GM18870 (cell line): ENCODE measurements around the gene FADS1.

Experiments used
- ATAC-seq: cut with Tn5 transposase; IDR thresholded peaks from one replicate; pipeline ENCODE4 v1.9.1; 2021; ENCODE audit warnings: moderate library complexity; ENCODE audit not compliant: unreplicated experiment

Gene FADS1

GRCh38 chr11:61797263-61797944 is 19.4 kb downstream of the FADS1 start:
- no peak for ATAC-seq

- no peak for ATAC-seq
These were observed 20.8 kb downstream of the FADS1 start for GRCh38 chr11:61795876-61796526.

- ATAC-seq: no peak
These were observed 21.3 kb downstream of the FADS1 start for GRCh38 chr11:61795459-61795858.

GRCh38 chr11:61794579-61794978 is 22.2 kb downstream of the FADS1 start:
- no peak for ATAC-seq

GRCh38 chr11:61793829-61794204 is 23.0 kb downstream of the FADS1 start:
- no peak for ATAC-seq

GRCh38 chr11:61793083-61793828 is 23.5 kb downstream of the FADS1 start:
- ATAC-seq: peak; percentile 16

- ATAC-seq: peak; percentile 65
These were observed 24.3 kb downstream of the FADS1 start, which contains the start of the genes FEN1 and TMEM258 for GRCh38 chr11:61792310-61793082. TSS of gene FEN1 (plus strand) at chr11:61792911. CDS start at chr11:61795362, 2,451 bp downstream. TSS of gene TMEM258 (minus strand) at chr11:61792599. CDS start at chr11:61792558, 41 bp downstream.

- ATAC-seq: peak; percentile 13
These were observed 25.0 kb downstream of the FADS1 start for GRCh38 chr11:61791737-61792309.

- ATAC-seq: no peak
These were observed 28.8 kb downstream of the FADS1 start for GRCh38 chr11:61787928-61788491.

GRCh38 chr11:61785837-61786402 is 30.9 kb downstream of the FADS1 start:
- ATAC-seq: no peak

GRCh38 chr11:61784506-61784805 is 32.3 kb downstream of the FADS1 start:
- ATAC-seq: no peak

GRCh38 chr11:61783717-61784505 is 32.9 kb downstream of the FADS1 start:
- no peak for ATAC-seq

- no peak for ATAC-seq
These were observed 34.0 kb downstream of the FADS1 start for GRCh38 chr11:61782841-61783240.

GRCh38 chr11:61782299-61782698 is 34.5 kb downstream of the FADS1 start:
- ATAC-seq: no peak

GRCh38 chr11:61781585-61781984 is 35.2 kb downstream of the FADS1 start:
- ATAC-seq: no peak

GRCh38 chr11:61780581-61781162 is 36.1 kb downstream of the FADS1 start:
- no peak for ATAC-seq

GRCh38 chr11:61779666-61780525 is 36.9 kb downstream of the FADS1 start:
- ATAC-seq: no peak
